Measurements from ENCODE around the gene BCL7B. TPM values are rescaled to one million over a fixed set of nuclear protein-coding genes. Genes with fewer than 3 reads are reported as not detected.
"Not testable (repeated sequence)": the region's sequence is repeated elsewhere in the genome, so short reads cannot be mapped to it uniquely, and the experiment has no call there.

Gene BCL7B
- total and polyA plus RNA-seq, 12 donors = 64.9 to 85.8 (median 73.0) TPM

DNA sequence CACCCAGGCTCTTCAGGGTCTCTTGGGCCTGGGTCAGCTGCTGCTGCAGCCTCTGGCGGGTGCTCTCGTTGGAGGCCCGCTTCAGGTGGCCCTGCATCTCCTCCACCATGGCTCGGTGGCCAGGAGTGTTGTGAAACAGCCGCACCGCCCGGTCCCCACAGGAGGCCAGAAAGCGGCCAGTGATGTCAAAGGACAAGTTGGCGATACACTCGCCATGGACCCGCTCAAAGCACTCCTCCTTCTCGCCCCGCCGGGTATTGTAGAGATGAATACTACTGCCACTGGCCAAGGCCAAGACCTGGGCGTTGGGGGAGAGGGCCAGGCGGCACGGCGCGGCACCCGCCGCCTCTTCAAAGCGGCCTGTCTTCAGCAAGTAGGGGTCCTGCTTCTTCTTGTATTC is 13.0 kb upstream of the BCL7B start:
- Histone ChIP-seq H3K4me1 (peaks cover 0 to 16% (median 0%) of the 10 kb centered on the region in 9 donors), H3K9me3 (no peaks in the 10 kb centered on the region), H3K27me3 (no peaks in the 10 kb centered on the region), H3K27ac (no peak overlapping the region), H3K4me3 (no peak overlapping the region), H3K36me3 (peaks cover 7 to 72% (median 44%) of the 10 kb centered on the region in 9 donors)
- peak in 1 of 8 donors; percentile 27 for ATAC-seq
- 96% methylated on average over 22 of the region's 22 CpGs for WGBS, 2 donors
- TF ChIP-seq, protein P1, sequence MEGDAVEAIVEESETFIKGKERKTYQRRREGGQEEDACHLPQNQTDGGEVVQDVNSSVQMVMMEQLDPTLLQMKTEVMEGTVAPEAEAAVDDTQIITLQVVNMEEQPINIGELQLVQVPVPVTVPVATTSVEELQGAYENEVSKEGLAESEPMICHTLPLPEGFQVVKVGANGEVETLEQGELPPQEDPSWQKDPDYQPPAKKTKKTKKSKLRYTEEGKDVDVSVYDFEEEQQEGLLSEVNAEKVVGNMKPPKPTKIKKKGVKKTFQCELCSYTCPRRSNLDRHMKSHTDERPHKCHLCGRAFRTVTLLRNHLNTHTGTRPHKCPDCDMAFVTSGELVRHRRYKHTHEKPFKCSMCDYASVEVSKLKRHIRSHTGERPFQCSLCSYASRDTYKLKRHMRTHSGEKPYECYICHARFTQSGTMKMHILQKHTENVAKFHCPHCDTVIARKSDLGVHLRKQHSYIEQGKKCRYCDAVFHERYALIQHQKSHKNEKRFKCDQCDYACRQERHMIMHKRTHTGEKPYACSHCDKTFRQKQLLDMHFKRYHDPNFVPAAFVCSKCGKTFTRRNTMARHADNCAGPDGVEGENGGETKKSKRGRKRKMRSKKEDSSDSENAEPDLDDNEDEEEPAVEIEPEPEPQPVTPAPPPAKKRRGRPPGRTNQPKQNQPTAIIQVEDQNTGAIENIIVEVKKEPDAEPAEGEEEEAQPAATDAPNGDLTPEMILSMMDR (IDR thresholded peaks at IDR 0.05) = no peak
- intact Hi-C loops (cut with DNase I) = loop anchor here in 1 of 10 donors (10.0 kb wide), 1 partner anchor 114 kb away; the partner anchor contains the start of genes BUD23 and DNAJC30
- DNase-seq = no peak

DNA sequence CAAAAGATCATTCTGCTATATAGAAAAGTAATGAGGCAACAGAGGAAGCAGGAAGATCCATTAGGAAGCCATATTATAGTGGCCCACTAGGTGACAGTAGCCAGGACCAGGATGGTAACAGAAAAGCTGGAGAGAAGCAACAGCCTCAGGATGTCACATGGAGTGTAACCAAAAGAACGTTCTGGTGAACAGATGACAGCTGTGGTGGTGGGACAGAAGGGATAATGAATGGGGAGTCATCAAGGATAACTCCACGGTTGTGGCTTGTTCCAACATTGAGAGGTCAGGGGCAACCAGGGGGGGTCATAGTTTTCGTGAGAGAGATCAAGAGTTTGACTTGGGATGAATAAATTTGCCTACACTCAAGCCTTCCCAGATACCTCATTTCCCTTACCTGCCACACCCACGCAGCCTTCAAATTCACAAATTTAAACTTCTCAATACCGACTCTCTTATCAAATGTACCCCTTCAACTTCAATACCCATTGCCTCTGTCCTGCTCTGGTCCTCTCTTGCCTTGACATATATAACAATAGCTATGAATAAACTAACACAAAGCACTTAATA is 11.6 kb upstream of the BCL7B start:
- no peak for ATAC-seq
- intact Hi-C loops (cut with DNase I) = no loop called here
- Histone ChIP-seq H3K27ac (no peak overlapping the region), H3K36me3 (peaks cover 7 to 60% (median 40%) of the 10 kb centered on the region in 9 donors), H3K4me1 (peaks cover 0 to 18% (median 0%) of the 10 kb centered on the region in 9 donors), H3K27me3 (no peaks in the 10 kb centered on the region), H3K9me3 (no peaks in the 10 kb centered on the region), H3K4me3 (no peak overlapping the region)
- WGBS, 2 donors = 77 to 82% methylated on average over 5 of the region's 5 CpGs
- DNase-seq = no peak
- TF ChIP-seq, protein P1 (IDR thresholded peaks at IDR 0.05) = no peak

DNA sequence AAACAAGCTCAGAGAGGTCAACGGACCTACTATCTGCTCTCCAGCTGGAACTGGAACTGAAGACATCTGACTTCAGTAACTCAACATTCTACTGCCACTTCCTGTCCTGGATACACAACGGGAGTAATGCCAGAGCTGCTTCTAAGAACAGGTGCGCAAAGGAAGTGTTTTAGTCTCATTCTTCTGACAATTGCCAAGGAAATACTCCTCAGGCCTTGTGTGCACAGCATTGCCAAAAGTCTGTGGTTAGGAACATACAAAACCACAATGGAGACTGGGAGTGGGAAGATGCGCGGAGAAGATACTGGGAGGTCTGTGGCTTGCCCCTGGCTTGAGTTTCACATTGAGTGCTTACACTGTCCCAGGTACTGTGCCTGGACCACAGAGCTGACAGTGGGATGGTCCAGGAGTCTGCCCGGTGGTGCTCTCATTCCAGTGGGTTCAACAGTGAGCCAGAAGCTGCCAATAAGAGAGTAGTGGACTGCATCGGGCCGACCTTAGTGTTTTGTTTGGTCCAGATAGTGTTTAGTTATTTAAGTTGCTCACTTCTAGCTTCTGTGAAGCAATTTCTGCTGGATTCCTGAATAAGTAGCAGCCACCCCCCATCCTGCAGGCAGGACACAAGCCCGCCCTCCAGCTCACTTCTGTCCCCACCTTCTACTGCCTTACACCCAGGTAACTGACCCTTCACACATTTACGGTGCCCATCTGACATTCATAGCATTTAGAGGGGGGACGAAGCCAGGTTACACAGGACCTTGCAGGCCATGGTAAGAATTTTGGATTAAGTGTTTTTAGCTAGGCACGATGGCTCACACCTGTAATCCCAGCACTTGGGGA is 10.6 kb upstream of the BCL7B start:
- Histone ChIP-seq H3K4me3 (no peak overlapping the region), H3K27me3 (no peaks in the 10 kb centered on the region), H3K9me3 (no peaks in the 10 kb centered on the region), H3K4me1 (peaks cover 0 to 18% (median 0%) of the 10 kb centered on the region in 9 donors), H3K36me3 (peaks cover 6 to 49% (median 29%) of the 10 kb centered on the region in 9 donors), H3K27ac (no peak overlapping the region)
- WGBS, 2 donors = 80 to 82% methylated on average over 12 of the region's 12 CpGs
- ATAC-seq (peak in 1 of 8 donors; percentile 23), DNase-seq (no peak)
- TF ChIP-seq, protein P1 (IDR thresholded peaks at IDR 0.05) = no peak
- intact Hi-C loops (cut with DNase I) = no loop called here

DNA sequence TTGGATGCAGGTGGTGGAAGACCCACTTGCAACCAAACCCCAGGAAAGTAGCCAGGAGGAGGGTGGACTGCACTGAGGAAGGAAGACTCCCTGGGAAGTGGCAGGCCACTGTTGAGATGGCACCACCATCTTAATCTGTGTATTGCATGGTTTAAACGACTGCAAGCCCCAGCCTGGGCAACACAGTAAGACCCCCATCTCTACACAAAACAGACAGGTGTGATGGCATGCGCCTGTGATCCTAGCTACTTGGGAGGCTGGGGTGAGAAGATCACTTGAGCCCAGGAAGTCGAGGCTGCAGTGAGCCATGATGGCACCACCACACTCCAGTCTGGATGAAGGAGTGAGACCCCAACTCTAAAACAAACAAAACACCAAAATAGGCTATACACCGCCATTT is 9.7 kb upstream of the BCL7B start:
- H3K27ac ChIP-seq = no peak overlapping the region
- H3K36me3 ChIP-seq = peaks cover 0 to 40% (median 20%) of the 10 kb centered on the region in 9 donors
- DNase-seq (no peak), ATAC-seq (no peak)
- H3K9me3 ChIP-seq = no peaks in the 10 kb centered on the region
- intact Hi-C loops (cut with DNase I) = no loop called here
- H3K27me3 ChIP-seq = no peaks in the 10 kb centered on the region
- H3K4me1 ChIP-seq = peaks cover 0 to 18% (median 0%) of the 10 kb centered on the region in 9 donors
- TF ChIP-seq, protein P1 (IDR thresholded peaks at IDR 0.05) = no peak
- WGBS, 2 donors = 86 to 87% methylated on average over 4 of the region's 4 CpGs
- no peak overlapping the region for H3K4me3 ChIP-seq

DNA sequence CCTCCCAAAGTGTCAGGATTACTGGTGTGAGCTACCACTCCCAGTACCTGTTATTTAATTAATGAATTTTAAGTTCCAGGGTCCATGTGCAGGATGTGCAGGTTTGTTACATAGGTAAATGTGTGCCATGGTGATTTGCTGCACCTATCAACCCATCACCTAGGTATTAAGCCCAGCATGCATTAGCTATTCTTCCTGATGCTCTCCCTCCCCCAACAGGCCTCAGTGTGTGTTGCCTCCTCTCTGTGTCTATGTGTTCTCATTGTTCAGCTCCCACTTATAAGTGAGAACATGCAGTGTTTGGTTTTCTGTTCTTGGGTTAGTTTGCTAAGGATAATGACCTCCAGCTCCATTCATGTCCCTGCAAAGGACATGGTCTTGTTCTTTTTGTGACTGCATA is 8.9 kb upstream of the BCL7B start:
- peak overlapping the region in 1 of 10 donors; percentile 53 for H3K27ac ChIP-seq
- ATAC-seq; H3K9me3 ChIP-seq; DNase-seq; H3K27me3 ChIP-seq; intact Hi-C loops (cut with DNase I): not testable (repeated sequence)
- peaks cover 0 to 33% (median 14%) of the 10 kb centered on the region in 9 donors for H3K36me3 ChIP-seq
- H3K4me1 ChIP-seq = peaks cover 0 to 18% (median 0%) of the 10 kb centered on the region in 9 donors
- H3K4me3 ChIP-seq = peak overlapping the region in 4 of 10 donors; percentile 21 to 51 (median 35)
